ENCODE data around the gene SRP54. TPM values are rescaled to one million over a fixed set of nuclear protein-coding genes. Genes with fewer than 3 reads are reported as not detected.
"Not testable (repeated sequence)": the region's sequence is repeated elsewhere in the genome, so short reads cannot be mapped to it uniquely, and the experiment has no call there.

Gene SRP54
- total RNA-seq, 1 experiment from 2014 or later: 44.5 TPM

GRCh38 chr14:35028435-35028834 is 45.6 kb downstream of the SRP54 start:
- POLR2A ChIA-PET (ENCODE audit: unreplicated experiment): no interaction called here
- CTCF ChIA-PET: no interaction called here
- H3K36me3 ChIP-seq (ENCODE audit: low read depth): no peaks in the 10 kb centered on the region

GRCh38 chr14:35032562-35032961 is 49.8 kb downstream of the SRP54 start:
- DNase-seq: no peak
- Histone ChIP-seq H3K27me3 (ENCODE audit: insufficient read depth, low read depth) (no peaks in the 10 kb centered on the region), H3K79me2 (ENCODE audit: low read depth) (no peaks in the 10 kb centered on the region), H3K36me3 (ENCODE audit: low read depth) (no peaks in the 10 kb centered on the region), H3K4me1 (replicated peaks; ENCODE audit: insufficient read depth) (no peaks in the 10 kb centered on the region), H4K20me1 (ENCODE audit: insufficient read depth) (no peaks in the 10 kb centered on the region), H2AFZ (no peak overlapping the region), H3K4me3 (no peak overlapping the region), H3K27ac (no peak overlapping the region), H3K4me2 (no peak overlapping the region), H3K9me3 (ENCODE audit: insufficient read depth, low read depth) (no peaks in the 10 kb centered on the region), H3K9me2 (ENCODE audit: insufficient read depth) (no peaks in the 10 kb centered on the region), H3F3A (ENCODE audit: insufficient read depth, low read depth) (no peaks in the 10 kb centered on the region)
- TF ChIP-seq EZH2 (IDR thresholded peaks at IDR 0.05; ENCODE audit: low read depth): no peak
- TF ChIP-seq CTCF (conservative IDR thresholded peaks at IDR 0.05): no peak
- BruUV-seq (replicated peaks): no TSS peak
- POLR2A ChIA-PET (ENCODE audit: unreplicated experiment): no interaction called here
- intact Hi-C loops (cut with micrococcal nuclease; ENCODE audit: unreplicated experiment): no loop called here
- CTCF ChIA-PET: no interaction called here

More at GRCh38 chr14:35028435-35028834, 45.6 kb downstream of the SRP54 start:
- no peaks in the 10 kb centered on the region for H3K27me3 ChIP-seq (ENCODE audit: insufficient read depth, low read depth)
- no peaks in the 10 kb centered on the region for H4K20me1 ChIP-seq (ENCODE audit: insufficient read depth)
- DNase-seq: no peak
- no peak overlapping the region for H3K4me2 ChIP-seq
- H3K9me3 ChIP-seq (ENCODE audit: insufficient read depth, low read depth): no peaks in the 10 kb centered on the region
- no peak for TF ChIP-seq CTCF (conservative IDR thresholded peaks at IDR 0.05)
- no peak for TF ChIP-seq EZH2 (IDR thresholded peaks at IDR 0.05; ENCODE audit: low read depth)
- intact Hi-C loops (cut with micrococcal nuclease; ENCODE audit: unreplicated experiment): no loop called here
- BruUV-seq (replicated peaks): no TSS peak
- H2AFZ ChIP-seq: no peak overlapping the region
- no peaks in the 10 kb centered on the region for H3K79me2 ChIP-seq (ENCODE audit: low read depth)
- H3K4me3 ChIP-seq: no peak overlapping the region
- H3K27ac ChIP-seq: no peak overlapping the region
- no peaks in the 10 kb centered on the region for H3K4me1 ChIP-seq (replicated peaks; ENCODE audit: insufficient read depth)
- H3K9me2 ChIP-seq (ENCODE audit: insufficient read depth): no peaks in the 10 kb centered on the region
- H3F3A ChIP-seq (ENCODE audit: insufficient read depth, low read depth): no peaks in the 10 kb centered on the region

DNA sequence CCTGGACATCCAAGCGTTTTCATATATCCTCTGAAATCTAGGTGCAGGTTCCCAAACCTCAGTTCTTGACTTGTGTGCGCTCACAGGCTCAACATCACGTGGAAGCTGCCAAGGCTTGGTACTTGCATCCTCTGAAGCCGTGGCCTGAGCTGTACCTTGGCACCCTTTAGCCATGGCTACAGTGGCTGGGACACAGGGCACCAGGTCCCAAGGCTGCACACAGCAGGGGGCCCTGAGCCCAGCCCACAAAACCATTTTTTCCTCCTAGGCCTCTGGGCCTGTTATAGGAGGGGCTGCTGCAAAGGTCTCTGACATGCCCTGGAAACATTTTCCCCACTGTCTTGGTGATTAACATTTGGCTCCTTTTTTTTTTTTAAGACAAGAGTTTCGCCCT is 51.6 kb downstream of the SRP54 start:
- no peaks in the 10 kb centered on the region for H3K4me1 ChIP-seq (replicated peaks; ENCODE audit: insufficient read depth)
- ChIA-PET CTCF (no interaction called here), POLR2A (ENCODE audit: unreplicated experiment) (no interaction called here)
- H4K20me1 ChIP-seq (ENCODE audit: insufficient read depth): no peaks in the 10 kb centered on the region
- no peak overlapping the region for H3K4me2 ChIP-seq
- no peaks in the 10 kb centered on the region for H3K9me2 ChIP-seq (ENCODE audit: insufficient read depth)
- intact Hi-C loops (cut with micrococcal nuclease; ENCODE audit: unreplicated experiment): no loop called here
- BruUV-seq (replicated peaks): no TSS peak
- H2AFZ ChIP-seq: no peak overlapping the region
- DNase-seq: no peak
- no peaks in the 10 kb centered on the region for H3K27me3 ChIP-seq (ENCODE audit: insufficient read depth, low read depth)
- no peaks in the 10 kb centered on the region for H3K9me3 ChIP-seq (ENCODE audit: insufficient read depth, low read depth)
- no peaks in the 10 kb centered on the region; the same call in 1 of the 2 replicates for H3F3A ChIP-seq (ENCODE audit: insufficient read depth, low read depth)
- TF ChIP-seq EZH2 (IDR thresholded peaks at IDR 0.05; ENCODE audit: low read depth) (no peak), CTCF (conservative IDR thresholded peaks at IDR 0.05) (no peak)
- no peaks in the 10 kb centered on the region for H3K36me3 ChIP-seq (ENCODE audit: low read depth)
- no peaks in the 10 kb centered on the region for H3K79me2 ChIP-seq (ENCODE audit: low read depth)
- H3K4me3 ChIP-seq: no peak overlapping the region
- no peak overlapping the region for H3K27ac ChIP-seq

DNA sequence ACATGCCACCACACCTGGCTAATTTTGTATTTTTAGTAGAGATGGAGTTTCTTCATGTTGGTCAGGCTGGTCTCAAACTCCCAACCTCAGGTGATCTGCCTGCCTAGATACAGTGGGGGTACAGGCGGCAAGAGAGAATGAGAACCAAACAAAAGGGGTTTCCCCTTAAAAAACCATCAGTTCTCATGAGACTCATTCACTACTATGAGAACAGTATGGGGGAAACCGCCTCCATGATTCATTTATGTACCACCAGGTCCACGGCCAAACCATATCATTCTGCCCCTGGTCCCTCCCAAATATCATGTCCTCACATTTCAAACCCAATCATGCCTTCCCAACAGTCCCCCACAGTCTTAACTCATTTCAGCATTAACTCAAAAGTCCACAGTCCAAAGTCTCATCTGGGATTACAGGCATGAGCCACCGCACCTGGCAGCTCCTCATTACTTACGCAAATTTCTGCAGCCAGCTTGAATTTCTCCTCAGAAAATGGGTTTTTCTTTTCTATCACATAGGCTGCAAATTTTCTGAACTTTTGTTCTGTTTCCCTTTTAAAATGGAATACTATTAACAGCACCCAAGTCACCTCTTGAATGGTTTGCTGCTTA is 52.3 kb downstream of the SRP54 start:
- H3K4me3 ChIP-seq; H4K20me1 ChIP-seq (ENCODE audit: insufficient read depth); intact Hi-C loops (cut with micrococcal nuclease; ENCODE audit: unreplicated experiment); H3F3A ChIP-seq (ENCODE audit: insufficient read depth, low read depth); H3K9me3 ChIP-seq (ENCODE audit: insufficient read depth, low read depth); CTCF ChIA-PET; H3K79me2 ChIP-seq (ENCODE audit: low read depth); DNase-seq; H3K9me2 ChIP-seq (ENCODE audit: insufficient read depth); H3K27me3 ChIP-seq (ENCODE audit: insufficient read depth, low read depth); BruUV-seq (replicated peaks); H2AFZ ChIP-seq; H3K4me1 ChIP-seq (replicated peaks; ENCODE audit: insufficient read depth); POLR2A ChIA-PET (ENCODE audit: unreplicated experiment); H3K27ac ChIP-seq; H3K4me2 ChIP-seq; H3K36me3 ChIP-seq (ENCODE audit: low read depth): not testable (repeated sequence)

- H3K9me3 ChIP-seq (ENCODE audit: insufficient read depth, low read depth); DNase-seq; H3K36me3 ChIP-seq (ENCODE audit: low read depth); H4K20me1 ChIP-seq (ENCODE audit: insufficient read depth); H3K79me2 ChIP-seq (ENCODE audit: low read depth); H3K4me3 ChIP-seq; H3K9me2 ChIP-seq (ENCODE audit: insufficient read depth); H3K4me1 ChIP-seq (replicated peaks; ENCODE audit: insufficient read depth); CTCF ChIA-PET; H3K27me3 ChIP-seq (ENCODE audit: insufficient read depth, low read depth); intact Hi-C loops (cut with micrococcal nuclease; ENCODE audit: unreplicated experiment); POLR2A ChIA-PET (ENCODE audit: unreplicated experiment); BruUV-seq (replicated peaks); H3F3A ChIP-seq (ENCODE audit: insufficient read depth, low read depth); H3K27ac ChIP-seq; H2AFZ ChIP-seq; H3K4me2 ChIP-seq: not testable (repeated sequence)
Measured at GRCh38 chr14:35038312-35038711, 55.5 kb downstream of the SRP54 start.

Measured in PC-9 (cell line).